ENCODE results near the gene GC. TPM values are rescaled to one million over a fixed set of nuclear protein-coding genes. Genes with fewer than 3 reads are reported as not detected.

GC gene
- total RNA-seq = not detected

DNA sequence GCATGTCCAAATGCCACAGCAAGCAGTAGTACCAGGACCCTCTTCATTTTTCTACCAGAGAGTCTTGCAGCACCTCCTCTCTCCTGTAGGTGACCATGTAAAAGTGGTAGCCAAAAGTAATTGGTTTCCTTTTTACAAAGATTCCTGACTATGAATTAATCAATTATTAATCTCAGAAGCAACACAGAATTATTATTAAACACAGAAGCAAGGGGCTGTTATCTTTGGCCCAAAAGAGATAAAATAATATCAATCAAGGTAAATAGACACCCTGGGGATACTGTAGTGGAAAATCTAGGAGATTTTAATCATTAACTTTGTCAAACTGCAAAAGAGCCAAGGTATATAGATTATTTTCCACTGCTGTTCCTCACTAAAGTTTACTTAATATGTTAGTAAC lies at the start of gene GC:
Gene GC, minus strand, starts transcription at position 108 of the 400 bp plus-strand sequence. Its CDS starts 61 bp downstream, at position 47.

Small RNA genes within 50 kb of the gene (small RNA-seq; reads per million reads assigned to genes)
- gene RNA5SP163 (ENCODE audit: low replicate concordance) = not detected

Other genes starting within 250 kb of the GC start
- gene NPFFR2, start 247.9 kb upstream of the GC start, total RNA-seq = not detected

Data from parietal lobe (tissue), 2 donors.